ENCODE data around the gene RNF112.

DNA sequence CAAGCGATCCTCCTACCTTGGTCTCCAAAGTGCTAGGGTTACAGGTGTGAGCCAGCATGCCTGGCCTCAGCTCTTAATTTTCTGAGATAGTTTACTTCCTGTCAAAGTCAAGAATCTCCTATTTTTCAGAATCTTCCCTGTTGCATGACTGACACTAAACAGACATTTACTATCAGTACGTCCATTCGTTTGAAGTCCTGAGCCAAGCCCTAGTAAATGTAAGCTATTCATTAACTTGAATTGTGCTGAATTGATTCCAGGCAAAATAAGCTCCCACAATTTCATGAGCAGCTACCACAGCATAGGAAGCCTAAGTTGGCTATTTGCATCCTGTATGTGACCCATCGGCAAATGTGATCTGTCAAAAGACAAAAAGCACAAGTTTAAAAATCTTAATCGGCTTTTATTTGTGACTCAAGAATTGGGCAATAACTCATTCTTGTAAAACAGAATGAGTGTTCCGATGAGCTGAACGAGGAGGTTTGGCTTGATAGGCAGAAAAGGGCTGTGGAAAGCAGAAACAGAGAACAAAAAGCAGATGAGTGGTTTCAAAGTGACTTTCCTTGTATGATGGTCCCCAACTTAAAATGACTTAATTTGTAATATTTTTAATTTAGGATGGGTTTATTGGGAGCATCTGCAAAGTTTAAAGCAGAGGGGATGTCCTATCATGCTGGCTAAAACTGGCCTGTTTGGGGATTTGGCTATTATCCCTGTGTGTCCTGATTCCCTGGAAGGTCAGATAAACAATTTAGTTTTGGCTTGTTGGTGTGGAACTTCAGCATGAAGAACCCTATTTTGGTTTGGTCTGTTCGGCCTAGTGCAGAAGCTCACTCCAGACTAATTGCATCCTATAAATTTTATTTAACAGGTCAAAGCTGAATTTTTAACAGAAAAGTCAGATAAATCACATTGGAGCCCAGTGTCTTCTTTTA, 14.2 kb downstream of the RNF112 start:
- TF ChIP-seq, protein P1, sequence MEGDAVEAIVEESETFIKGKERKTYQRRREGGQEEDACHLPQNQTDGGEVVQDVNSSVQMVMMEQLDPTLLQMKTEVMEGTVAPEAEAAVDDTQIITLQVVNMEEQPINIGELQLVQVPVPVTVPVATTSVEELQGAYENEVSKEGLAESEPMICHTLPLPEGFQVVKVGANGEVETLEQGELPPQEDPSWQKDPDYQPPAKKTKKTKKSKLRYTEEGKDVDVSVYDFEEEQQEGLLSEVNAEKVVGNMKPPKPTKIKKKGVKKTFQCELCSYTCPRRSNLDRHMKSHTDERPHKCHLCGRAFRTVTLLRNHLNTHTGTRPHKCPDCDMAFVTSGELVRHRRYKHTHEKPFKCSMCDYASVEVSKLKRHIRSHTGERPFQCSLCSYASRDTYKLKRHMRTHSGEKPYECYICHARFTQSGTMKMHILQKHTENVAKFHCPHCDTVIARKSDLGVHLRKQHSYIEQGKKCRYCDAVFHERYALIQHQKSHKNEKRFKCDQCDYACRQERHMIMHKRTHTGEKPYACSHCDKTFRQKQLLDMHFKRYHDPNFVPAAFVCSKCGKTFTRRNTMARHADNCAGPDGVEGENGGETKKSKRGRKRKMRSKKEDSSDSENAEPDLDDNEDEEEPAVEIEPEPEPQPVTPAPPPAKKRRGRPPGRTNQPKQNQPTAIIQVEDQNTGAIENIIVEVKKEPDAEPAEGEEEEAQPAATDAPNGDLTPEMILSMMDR (IDR thresholded peaks at IDR 0.05), result no peak
- TF ChIP-seq POLR2A (IDR thresholded peaks at IDR 0.05; ENCODE audit: low read depth), result no peak
